Lower leg skin (tissue), 4 donors: ENCODE measurements around the gene HSPB6. TPM values are rescaled to one million over a fixed set of nuclear protein-coding genes. Genes with fewer than 3 reads are reported as not detected.

Experiments used
- DNase-seq, 2 donors: peaks; one replicate each; pipeline ENCODE4 v3.0.0-alpha.2; 2019; ENCODE audit warnings: low spot score in 2 of 2
- H3K4me3 ChIP-seq: fragments of 200-600 bp; sonication (generic); 2 replicates; pipeline ENCODE4 v1.5.1; 2017; ENCODE audit warnings: mild to moderate bottlenecking, low read depth; ENCODE audit not compliant: poor library complexity, severe bottlenecking
- CTCF ChIP-seq, 3 donors: fragments of 450-650 bp; IDR thresholded peaks; one replicate each; pipeline ENCODE4 v1.5.1; 2016; ENCODE audit warnings: antibody characterized with exemption in 3 of 3, mild to moderate bottlenecking in 3 of 3, moderate library complexity in 2 of 3
- POLR2A ChIP-seq, 2 donors: fragments of 450-650 bp; IDR thresholded peaks; one replicate each; pipeline ENCODE4 v1.6.1; 2016 to 2017; ENCODE audit warnings: antibody characterized with exemption in 2 of 2, mild to moderate bottlenecking in 1 of 2, moderate library complexity in 1 of 2
- WGBS, 2 donors: methylation state at CpG; one replicate each; pipeline ENCODE4 v1.1.5; 2018; 5-methylcytosine and 5-hydroxymethylcytosine counted together
- intact Hi-C: fragments of 100-400 bp; cut with DNase I; formaldehyde crosslinking; loops from one replicate; pipeline ENCODE4 v1.15.0; 2023; ENCODE audit warnings: low total_unique reads
- total RNA-seq, 4 donors: library from RNA; depleted of rRNA; stranded (reverse); fragments of >200 nt; gene quantifications; one replicate each; pipeline ENCODE4 v1.1.0, GENCODE V29; 2016

HSPB6 gene
- total RNA-seq, 4 donors from 2014 or later = 2.5 to 9.4 (median 3.9) TPM

GRCh38 chr19:35777086-35777841, 20.4 kb upstream of the HSPB6 start:
- no peak for DNase-seq
- WGBS, 2 donors = 65 to 80% methylated on average over 19 of the region's 19 CpGs
- intact Hi-C loops = no loop called here
- H3K4me3 ChIP-seq = no peak overlapping the region
- TF ChIP-seq POLR2A (IDR thresholded peaks at IDR 0.05) (no peak), CTCF (IDR thresholded peaks at IDR 0.05) (no peak)

GRCh38 chr19:35776102-35776788, 19.4 kb upstream of the HSPB6 start:
- 57 to 64% methylated on average over 12 to 13 of the region's 13 CpGs for WGBS, 2 donors
- no peak for TF ChIP-seq POLR2A (IDR thresholded peaks at IDR 0.05)
- no peak for TF ChIP-seq CTCF (IDR thresholded peaks at IDR 0.05)
- intact Hi-C loops = no loop called here
- DNase-seq = no peak
- H3K4me3 ChIP-seq = peak overlapping the region; percentile 48

GRCh38 chr19:35775298-35776101, 18.7 kb upstream of the HSPB6 start, which contains the start of gene ARHGAP33:
TSS of gene ARHGAP33 (plus strand) at chr19:35775564. CDS start at chr19:35775659, 95 bp downstream.
- TF ChIP-seq CTCF (IDR thresholded peaks at IDR 0.05) (no peak), POLR2A (IDR thresholded peaks at IDR 0.05) (no peak)
- WGBS, 2 donors = 0 to 1% methylated on average over 26 to 54 of the region's 82 CpGs
- intact Hi-C loops = no loop called here
- H3K4me3 ChIP-seq = peak within 1 kb of the TSS; percentile 48
- DNase-seq = peak; percentile 98 to 100

GRCh38 chr19:35775046-35775297, 18.1 kb upstream of the HSPB6 start:
- WGBS, 2 donors = 14 to 44% methylated on average over 9 of the region's 9 CpGs
- no peak for DNase-seq
- no peak overlapping the region for H3K4me3 ChIP-seq
- intact Hi-C loops = no loop called here
- no peak for TF ChIP-seq POLR2A (IDR thresholded peaks at IDR 0.05)
- TF ChIP-seq CTCF (IDR thresholded peaks at IDR 0.05) = no peak

- 43 to 51% methylated on average over 16 of the region's 16 CpGs for WGBS, 2 donors
- no peak for TF ChIP-seq POLR2A (IDR thresholded peaks at IDR 0.05)
- no peak for TF ChIP-seq CTCF (IDR thresholded peaks at IDR 0.05)
- DNase-seq = no peak
- intact Hi-C loops = no loop called here
- no peak overlapping the region for H3K4me3 ChIP-seq
These were observed 17.6 kb upstream of the HSPB6 start for GRCh38 chr19:35774274-35775045.
